Muscle of leg (tissue), 11 donors: Measurements from ENCODE around the gene TRPM6. TPM values are rescaled to one million over a fixed set of nuclear protein-coding genes. Genes with fewer than 3 reads are reported as not detected.
"Not testable (repeated sequence)": the region's sequence is repeated elsewhere in the genome, so short reads cannot be mapped to it uniquely, and the experiment has no call there.

Source experiments
- DNase-seq: peaks from one replicate; pipeline ENCODE4 v3.0.0; 2013
- H3K27ac ChIP-seq: one replicate; pipeline ENCODE4 v1.5.1; 2013; ENCODE audit warnings: mild to moderate bottlenecking, low read length, control low read depth
- H3K27me3 ChIP-seq: one replicate; pipeline ENCODE4 v1.6.1; 2013; ENCODE audit warnings: low read length; ENCODE audit not compliant: control insufficient read depth, insufficient read depth
- H3K36me3 ChIP-seq: one replicate; pipeline ENCODE4 v1.6.1; 2013; ENCODE audit warnings: low read length; ENCODE audit not compliant: control insufficient read depth, insufficient read depth
- H3K4me1 ChIP-seq: one replicate; pipeline ENCODE4 v1.6.1; 2013; ENCODE audit warnings: low read length; ENCODE audit not compliant: control insufficient read depth, insufficient read depth
- H3K4me3 ChIP-seq: one replicate; pipeline ENCODE4 v1.5.1; 2013; ENCODE audit warnings: low read length, control low read depth
- H3K9me3 ChIP-seq: replicated peaks from 2 replicates; pipeline ENCODE4 v1.6.1; 2013; ENCODE audit warnings: low read depth, low read length; ENCODE audit not compliant: control insufficient read depth
- WGBS: methylation state at CpG from one replicate; pipeline ENCODE4 v1.1.5; 2013; ENCODE audit warnings: missing lambda C conversion rate; ENCODE audit not compliant: insufficient coverage; 5-methylcytosine and 5-hydroxymethylcytosine counted together
- polyA plus RNA-seq, 8 donors: library from polyadenylated mRNA; unstranded; fragments of 120-200 nt; gene quantifications; one replicate each; pipeline versions ENCODE4 v1.2.1 to v1.2.3, GENCODE V29; 2013; ENCODE audit warnings: inconsistent platforms in 1 of 8, low replicate concordance in 1 of 8; ENCODE audit not compliant: insufficient read length in 8 of 8, insufficient read depth in 1 of 8
- total RNA-seq: library from RNA; stranded (reverse); fragments of 120-200 nt; gene quantifications from one replicate; pipeline ENCODE4 v1.2.4, GENCODE V29; 2013

The TRPM6 gene
- total and polyA plus RNA-seq, 9 donors, result 0.04 to 0.62 (median 0.08) TPM

DNA sequence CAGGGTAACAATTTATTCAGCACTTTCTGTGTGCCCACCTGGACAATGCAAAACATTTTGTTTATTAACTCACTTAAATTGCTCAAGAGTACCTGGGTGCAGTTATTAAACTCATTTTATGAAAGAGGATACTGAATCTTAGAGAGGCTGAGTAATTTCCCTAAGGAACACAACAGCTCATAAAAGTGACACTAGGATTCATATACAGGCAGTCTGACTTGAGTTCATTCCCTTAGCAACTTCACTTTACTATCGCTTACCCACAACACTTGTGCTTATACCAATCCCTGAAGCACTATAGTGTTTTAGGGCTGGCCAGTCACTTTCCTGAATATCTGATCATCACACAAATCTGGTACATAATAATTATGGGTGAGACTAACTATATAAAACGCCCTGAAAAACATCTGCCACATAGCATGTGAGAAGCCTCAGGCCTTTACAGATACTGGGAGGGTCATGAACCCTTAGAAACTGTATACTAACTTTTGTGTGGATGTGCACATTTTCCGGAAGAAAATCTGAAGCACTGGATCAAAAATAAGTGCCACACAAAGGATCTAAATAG is 11.3 kb downstream of the TRPM6 start:
- H3K4me1 ChIP-seq, result no peaks in the 10 kb centered on the region
- WGBS, result no CpG with 5 or more reads among the region's 3 CpGs
- no peak overlapping the region for H3K4me3 ChIP-seq
- H3K36me3 ChIP-seq, result no peaks in the 10 kb centered on the region
- no peak overlapping the region for H3K27ac ChIP-seq
- DNase-seq, result no peak
- no peaks in the 10 kb centered on the region for H3K27me3 ChIP-seq
- peaks cover 21% of the 10 kb centered on the region for H3K9me3 ChIP-seq

DNA sequence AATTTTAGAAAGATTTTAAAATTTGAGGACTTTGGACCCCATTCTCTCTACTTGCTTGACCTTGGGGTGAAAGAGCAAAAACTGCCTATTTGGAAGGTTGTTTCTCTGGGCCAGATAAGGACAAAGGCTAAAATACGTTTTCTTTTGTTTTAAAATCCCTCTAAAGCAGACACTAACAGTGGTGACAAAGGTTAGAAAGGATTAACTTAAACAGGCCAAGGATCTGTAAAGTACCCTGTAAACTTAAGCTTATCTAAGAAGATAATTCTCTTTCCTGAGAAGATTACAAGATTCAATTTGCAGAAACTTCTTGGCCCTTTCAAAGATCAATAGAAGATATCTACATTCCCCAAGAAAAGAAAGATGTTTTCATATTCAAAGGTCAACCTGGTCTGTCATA is 12.1 kb downstream of the TRPM6 start:
- no peaks in the 10 kb centered on the region for H3K36me3 ChIP-seq
- no CpG with 5 or more reads among the region's 1 CpG for WGBS
- DNase-seq, result no peak
- no peaks in the 10 kb centered on the region for H3K4me1 ChIP-seq
- no peak overlapping the region for H3K4me3 ChIP-seq
- H3K27ac ChIP-seq, result no peak overlapping the region
- H3K27me3 ChIP-seq, result no peaks in the 10 kb centered on the region
- H3K9me3 ChIP-seq, result peaks cover 20% of the 10 kb centered on the region

DNA sequence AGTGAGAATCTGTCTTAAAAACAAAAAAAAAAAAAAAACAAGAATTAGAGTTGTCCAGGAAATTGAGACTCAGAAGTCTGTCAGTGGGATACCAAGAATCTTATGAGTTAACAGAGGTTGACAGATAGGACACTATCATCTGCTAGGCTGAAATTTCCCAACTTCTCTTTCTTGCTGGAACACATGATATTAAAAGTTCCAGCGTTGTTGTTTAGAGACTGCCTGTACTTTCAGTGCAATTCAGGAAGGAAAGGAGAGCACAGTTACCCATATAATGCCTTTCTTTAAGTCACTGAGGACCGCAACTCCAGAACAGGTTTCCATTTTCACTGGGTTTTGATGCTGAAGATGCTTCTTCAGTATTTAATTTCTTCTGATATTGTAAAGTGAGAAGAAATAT is 13.5 kb downstream of the TRPM6 start:
- no CpG with 5 or more reads among the region's 2 CpGs for WGBS
- DNase-seq, result no peak
- H3K27me3 ChIP-seq, result no peaks in the 10 kb centered on the region
- no peak overlapping the region for H3K4me3 ChIP-seq
- no peak overlapping the region for H3K27ac ChIP-seq
- no peaks in the 10 kb centered on the region for H3K36me3 ChIP-seq
- H3K4me1 ChIP-seq, result no peaks in the 10 kb centered on the region
- peaks cover 10% of the 10 kb centered on the region for H3K9me3 ChIP-seq

DNA sequence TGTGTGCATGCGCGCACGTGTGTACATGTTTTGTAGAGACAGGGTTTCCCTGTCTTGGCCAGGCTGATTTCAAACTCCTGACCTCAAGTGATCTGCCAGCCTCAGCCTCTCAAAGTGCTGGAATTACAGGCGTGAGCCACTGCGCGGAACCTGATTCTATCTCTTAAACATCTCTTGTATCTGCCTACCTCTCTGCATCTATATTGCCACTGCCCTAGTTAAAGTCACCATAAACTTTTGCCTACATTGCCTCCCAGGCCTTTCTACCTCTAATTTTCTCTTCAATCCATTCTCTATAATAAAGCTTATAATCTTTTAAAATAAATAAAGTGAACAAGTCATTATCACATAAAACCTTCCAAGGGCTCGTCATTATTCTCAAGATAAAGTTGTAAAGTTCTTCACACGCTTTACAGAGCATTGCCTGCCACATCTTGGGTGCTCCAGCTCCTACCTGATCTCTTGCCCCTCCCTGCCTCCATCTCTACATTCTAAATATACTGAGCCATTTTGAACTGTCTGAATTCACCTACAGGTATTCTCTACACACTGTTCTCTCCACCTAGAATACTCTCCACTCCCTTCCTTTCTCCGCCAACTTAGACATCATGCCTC is 15.0 kb downstream of the TRPM6 start:
- peaks cover under 1% of the 10 kb centered on the region for H3K9me3 ChIP-seq
- WGBS, result 83% methylated on average over 6 of the region's 9 CpGs
- no peaks in the 10 kb centered on the region for H3K4me1 ChIP-seq
- no peak overlapping the region for H3K4me3 ChIP-seq
- no peak overlapping the region for H3K27ac ChIP-seq
- no peak for DNase-seq
- no peaks in the 10 kb centered on the region for H3K36me3 ChIP-seq
- H3K27me3 ChIP-seq, result no peaks in the 10 kb centered on the region

DNA sequence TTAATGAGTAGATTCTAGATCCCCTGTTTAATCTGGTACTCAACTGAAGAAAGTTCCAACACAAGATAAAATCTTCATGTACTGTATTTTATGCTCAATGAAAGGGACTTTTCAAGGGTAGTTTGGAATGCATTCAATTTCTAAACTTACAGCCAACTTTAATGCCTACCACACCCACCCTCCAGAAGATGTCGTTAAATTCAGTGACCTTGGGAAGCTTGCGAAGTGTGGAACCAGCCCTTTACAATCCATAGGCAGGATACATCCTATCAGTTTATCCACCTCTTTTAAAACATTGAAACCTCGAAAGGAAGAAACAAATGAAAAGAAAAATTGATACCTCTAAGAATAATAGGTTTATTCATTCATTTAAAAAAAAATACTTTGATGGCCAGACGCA is 20.2 kb downstream of the TRPM6 start:
- no CpG with 5 or more reads among the region's 4 CpGs for WGBS
- H3K36me3 ChIP-seq, result no peaks in the 10 kb centered on the region
- no peak overlapping the region for H3K4me3 ChIP-seq
- no peaks in the 10 kb centered on the region for H3K4me1 ChIP-seq
- DNase-seq, result no peak
- H3K27ac ChIP-seq, result no peak overlapping the region
- H3K9me3 ChIP-seq, result no peaks in the 10 kb centered on the region
- no peaks in the 10 kb centered on the region for H3K27me3 ChIP-seq

DNA sequence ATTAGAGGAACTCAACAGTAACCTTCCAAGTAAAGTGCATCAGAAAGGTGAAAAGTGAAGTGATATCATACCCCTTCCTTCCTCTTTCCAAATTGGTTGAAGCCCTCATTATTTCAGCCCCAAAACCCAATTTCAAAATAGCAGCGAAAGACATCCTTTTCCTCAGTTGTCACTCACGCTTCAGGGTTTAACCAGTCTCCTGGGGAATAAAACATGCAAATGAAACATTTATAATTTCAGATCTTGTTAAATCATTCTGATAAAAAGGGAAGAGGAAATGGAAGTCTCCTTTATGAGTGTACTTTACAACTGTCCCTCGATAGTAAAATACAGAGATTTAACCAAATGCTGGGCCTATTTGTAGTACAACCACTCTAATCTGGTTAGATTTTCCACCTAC is 22.5 kb downstream of the TRPM6 start:
- no peaks in the 10 kb centered on the region for H3K27me3 ChIP-seq
- no peak overlapping the region for H3K4me3 ChIP-seq
- no peaks in the 10 kb centered on the region for H3K9me3 ChIP-seq
- no CpG with 5 or more reads among the region's 3 CpGs for WGBS
- H3K36me3 ChIP-seq, result no peaks in the 10 kb centered on the region
- H3K4me1 ChIP-seq, result no peaks in the 10 kb centered on the region
- DNase-seq, result no peak
- H3K27ac ChIP-seq, result no peak overlapping the region

DNA sequence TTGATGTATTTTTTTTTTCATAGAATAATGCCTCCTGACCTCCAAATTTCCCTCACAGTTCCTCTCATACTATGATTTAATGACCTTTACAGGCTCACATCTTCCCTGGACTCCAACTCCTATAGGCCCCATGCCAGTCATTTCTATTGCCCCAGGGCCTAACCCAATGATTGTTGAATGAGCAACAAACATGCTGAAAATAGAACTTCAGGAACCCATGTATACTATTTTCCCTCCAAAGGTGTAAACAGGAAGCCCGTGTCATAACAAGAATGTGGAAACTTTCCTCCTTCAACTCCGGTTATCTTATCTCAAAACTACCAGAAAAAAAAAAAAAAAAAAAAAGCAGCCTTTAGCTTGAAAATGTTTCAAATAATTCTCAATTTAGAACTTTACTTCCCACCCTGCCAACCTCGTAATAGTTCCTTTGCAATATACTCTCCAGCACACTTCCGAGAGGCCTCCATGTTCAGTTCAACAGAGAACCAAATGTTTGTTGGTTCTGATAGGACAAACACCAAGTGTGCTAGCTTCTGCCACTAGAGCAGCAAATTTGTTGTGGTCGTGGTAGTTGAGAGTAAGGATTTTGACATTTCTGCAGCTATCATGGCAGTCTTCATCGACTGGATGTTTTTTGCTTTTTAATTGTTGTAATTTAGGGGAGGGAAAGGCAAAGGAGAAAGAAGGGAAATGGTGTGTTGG is 25.8 kb downstream of the TRPM6 start:
- H3K4me1 ChIP-seq, result no peaks in the 10 kb centered on the region
- no peak for DNase-seq
- no peak overlapping the region for H3K27ac ChIP-seq
- no peaks in the 10 kb centered on the region for H3K27me3 ChIP-seq
- WGBS, result 75% methylated on average over 2 of the region's 6 CpGs
- H3K4me3 ChIP-seq, result no peak overlapping the region
- no peaks in the 10 kb centered on the region for H3K9me3 ChIP-seq
- no peaks in the 10 kb centered on the region for H3K36me3 ChIP-seq

DNA sequence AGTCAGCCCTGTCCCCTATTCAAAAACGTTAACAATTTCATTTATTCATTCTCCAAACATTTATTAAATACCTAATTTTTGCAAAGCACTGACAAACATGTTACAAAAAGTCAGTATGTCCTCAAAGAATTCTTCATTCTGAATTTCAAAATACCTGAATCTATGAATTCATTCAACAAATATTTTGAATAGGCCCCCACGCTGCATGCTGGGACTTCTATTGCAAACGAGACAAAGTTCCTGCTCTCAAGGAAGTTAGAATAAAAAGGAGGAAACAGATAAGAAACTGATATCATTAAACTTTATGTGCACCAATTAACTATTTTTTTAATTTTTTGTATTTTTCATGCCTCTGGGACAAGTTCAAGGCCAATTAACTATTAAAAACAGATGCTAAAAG is 26.6 kb downstream of the TRPM6 start:
- no CpG with 5 or more reads among the region's 3 CpGs for WGBS
- H3K27ac ChIP-seq, result no peak overlapping the region
- no peaks in the 10 kb centered on the region for H3K36me3 ChIP-seq
- no peaks in the 10 kb centered on the region for H3K9me3 ChIP-seq
- no peak overlapping the region for H3K4me3 ChIP-seq
- no peak for DNase-seq
- H3K27me3 ChIP-seq, result no peaks in the 10 kb centered on the region
- H3K4me1 ChIP-seq, result no peaks in the 10 kb centered on the region

DNA sequence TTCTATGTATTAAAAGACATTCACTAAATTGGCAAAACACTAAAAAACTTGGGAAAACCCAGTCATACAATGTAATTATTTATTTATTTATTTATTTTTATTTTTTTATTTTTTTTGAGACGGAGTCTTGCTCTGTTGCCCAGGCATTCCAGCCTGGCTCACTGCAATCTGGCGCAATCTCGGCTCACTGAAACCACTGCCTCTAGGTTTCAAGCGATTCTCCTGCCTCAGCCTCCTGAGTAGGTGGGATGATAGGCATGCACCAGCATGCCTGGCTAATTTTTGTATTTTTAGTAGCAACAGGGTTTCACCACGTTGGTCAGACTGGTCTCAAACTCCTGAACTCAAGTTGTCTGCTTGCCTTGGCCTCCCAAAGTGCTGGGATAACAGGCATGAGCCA is 27.5 kb downstream of the TRPM6 start:
- not testable (repeated sequence) for H3K27ac ChIP-seq, H3K36me3 ChIP-seq, H3K27me3 ChIP-seq, H3K9me3 ChIP-seq, H3K4me1 ChIP-seq, DNase-seq, H3K4me3 ChIP-seq
- WGBS, result 100% methylated on average over 3 of the region's 5 CpGs

DNA sequence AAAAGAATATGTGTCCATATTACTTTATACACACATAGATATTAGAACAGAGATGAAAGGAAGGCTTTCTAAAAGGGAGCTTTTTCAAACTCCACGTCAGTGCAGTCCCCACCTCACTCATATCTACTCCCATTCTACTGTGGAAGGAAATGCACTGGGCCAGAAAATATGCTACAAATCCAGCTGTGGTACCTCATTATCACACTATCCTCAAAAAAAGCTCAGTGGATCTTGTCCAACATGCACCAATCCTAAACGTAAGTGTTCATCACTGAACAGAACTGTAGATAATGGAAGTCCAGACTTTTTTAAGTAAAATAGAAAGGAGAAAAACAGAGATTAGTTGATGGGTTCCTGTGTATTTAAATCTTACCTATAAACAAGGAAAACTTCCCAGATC is 27.9 kb downstream of the TRPM6 start:
- no peaks in the 10 kb centered on the region for H3K27me3 ChIP-seq
- WGBS, result no CpG with 5 or more reads among the region's 2 CpGs
- H3K9me3 ChIP-seq, result no peaks in the 10 kb centered on the region
- no peaks in the 10 kb centered on the region for H3K36me3 ChIP-seq
- no peaks in the 10 kb centered on the region for H3K4me1 ChIP-seq
- no peak overlapping the region for H3K4me3 ChIP-seq
- H3K27ac ChIP-seq, result no peak overlapping the region
- DNase-seq, result no peak
